PC-9 (cell line): Measurements from ENCODE around the gene FAM163A. TPM values are rescaled to one million over a fixed set of nuclear protein-coding genes. Genes with fewer than 3 reads are reported as not detected.

ENCODE experiments used
- BruUV-seq: library from RNA; stranded (reverse); fragments of 400-500 nt; replicated peaks from 2 replicates; lab custom pipeline; 2021; lab: Mats Ljungman, UMichigan
- CTCF ChIA-PET: fragments of 300-600 bp; sonication (Branson Sonifier 250); formaldehyde crosslinking; loops from one replicate; lab custom pipeline; 2022; ENCODE audit warnings: antibody characterized with exemption; lab: Charles Lee
- POLR2A ChIA-PET: fragments of 300-600 bp; sonication (Branson Sonifier 250); formaldehyde crosslinking; loops from one replicate; lab custom pipeline; 2022; ENCODE audit warnings: antibody characterized with exemption; ENCODE audit not compliant: unreplicated experiment; lab: Charles Lee
- DNase-seq, 2 experiments: peaks; one replicate each; pipeline versions ENCODE4 v3.0.0 to v3.0.0-alpha.2; 2015 to 2022; ENCODE audit warnings: mixed read lengths in 1 of 2
- H2AFZ ChIP-seq: fragments of 200-600 bp; sonication (generic); 2 replicates; pipeline ENCODE4 v1.8.1; 2017; ENCODE audit warnings: antibody characterized with exemption
- H3F3A ChIP-seq: fragments of 200-600 bp; sonication (generic); 2 replicates; pipeline ENCODE4 v1.8.1; 2017; ENCODE audit warnings: antibody characterized with exemption, mild to moderate bottlenecking, low read depth; ENCODE audit not compliant: insufficient read depth
- H3K27ac ChIP-seq: fragments of 200-600 bp; sonication (generic); 2 replicates; pipeline ENCODE4 v1.6.1; 2016; ENCODE audit warnings: mixed run types
- H3K27me3 ChIP-seq: fragments of 200-600 bp; sonication (generic); 2 replicates; pipeline ENCODE4 v1.6.1; 2016; ENCODE audit warnings: low read depth, mixed run types; ENCODE audit not compliant: insufficient read depth
- H3K36me3 ChIP-seq: fragments of 200-600 bp; sonication (generic); 2 replicates; pipeline ENCODE4 v1.6.1; 2016; ENCODE audit warnings: low read depth, mixed run types
- H3K4me1 ChIP-seq: fragments of 200-600 bp; sonication (generic); replicated peaks from 2 replicates; pipeline ENCODE4 v1.6.1; 2016; ENCODE audit warnings: mixed run types; ENCODE audit not compliant: insufficient read depth
- H3K4me2 ChIP-seq: fragments of 200-600 bp; sonication (generic); 2 replicates; pipeline ENCODE4 v1.6.1; 2017; ENCODE audit warnings: mixed run types
- H3K4me3 ChIP-seq: fragments of 200-600 bp; sonication (generic); 2 replicates; pipeline ENCODE4 v1.6.1; 2016; ENCODE audit warnings: mixed run types
- H3K79me2 ChIP-seq: fragments of 200-600 bp; sonication (generic); 2 replicates; pipeline ENCODE4 v1.6.1; 2017; ENCODE audit warnings: low read depth, mixed run types
- H3K9me2 ChIP-seq: fragments of 200-600 bp; sonication (generic); 2 replicates; pipeline ENCODE4 v1.8.1; 2017; ENCODE audit warnings: mild to moderate bottlenecking; ENCODE audit not compliant: insufficient read depth
- H3K9me3 ChIP-seq: fragments of 200-600 bp; sonication (generic); 2 replicates; pipeline ENCODE4 v1.8.1; 2016; ENCODE audit warnings: low read depth; ENCODE audit not compliant: insufficient read depth
- H4K20me1 ChIP-seq: fragments of 200-600 bp; sonication (generic); 2 replicates; pipeline ENCODE4 v1.8.1; 2017; ENCODE audit not compliant: insufficient read depth
- EZH2 ChIP-seq: fragments of 200-600 bp; sonication (generic); IDR thresholded peaks from 2 replicates; pipeline ENCODE4 v1.8.0; 2017; ENCODE audit warnings: antibody characterized with exemption, low read depth
- intact Hi-C: fragments of 100-400 bp; cut with micrococcal nuclease; formaldehyde crosslinking; loops from one replicate; pipeline ENCODE4 v1.10.0; 2022; ENCODE audit not compliant: unreplicated experiment
- total RNA-seq: library from RNA; stranded (reverse); gene quantifications from 2 replicates; pipeline ENCODE4 v1.2.3, GENCODE V29; 2021
- TF ChIP-seq, protein P1 (sequence below): fragments of 200-600 bp; sonication (generic); conservative IDR thresholded peaks from 2 replicates; pipeline ENCODE4 v1.6.1; 2017; ENCODE audit warnings: mixed run types, antibody characterized with exemption, mild to moderate bottlenecking, moderate library complexity

FAM163A gene
- total RNA-seq, 1 experiment from 2014 or later: not detected

DNA sequence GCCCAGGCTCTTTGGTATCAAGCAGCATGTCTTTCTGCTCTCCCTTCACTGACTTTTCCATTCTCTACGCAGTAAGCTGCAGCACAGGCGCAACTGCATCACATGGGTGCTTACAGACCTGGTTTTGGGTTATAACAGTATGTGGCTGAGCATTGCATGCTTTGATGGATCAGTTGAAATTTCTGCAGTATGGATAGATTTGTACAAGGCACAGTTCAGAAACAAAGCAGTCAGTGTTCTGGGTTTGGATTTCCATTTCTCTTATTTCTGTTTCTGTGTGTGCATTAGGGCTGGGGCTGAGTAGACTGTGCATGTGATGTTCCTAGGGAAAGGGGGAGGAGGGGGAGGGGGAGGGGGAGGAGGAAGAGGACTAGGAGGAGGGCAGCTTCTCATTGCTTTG lies 4.5 kb downstream of the FAM163A start:
- no peak overlapping the region for H3K4me3 ChIP-seq
- no peaks in the 10 kb centered on the region for H3K9me3 ChIP-seq
- BruUV-seq: no TSS peak
- no peak overlapping the region for H3K4me2 ChIP-seq
- H3F3A ChIP-seq: no peaks in the 10 kb centered on the region
- no peak for DNase-seq
- TF ChIP-seq, protein P1, sequence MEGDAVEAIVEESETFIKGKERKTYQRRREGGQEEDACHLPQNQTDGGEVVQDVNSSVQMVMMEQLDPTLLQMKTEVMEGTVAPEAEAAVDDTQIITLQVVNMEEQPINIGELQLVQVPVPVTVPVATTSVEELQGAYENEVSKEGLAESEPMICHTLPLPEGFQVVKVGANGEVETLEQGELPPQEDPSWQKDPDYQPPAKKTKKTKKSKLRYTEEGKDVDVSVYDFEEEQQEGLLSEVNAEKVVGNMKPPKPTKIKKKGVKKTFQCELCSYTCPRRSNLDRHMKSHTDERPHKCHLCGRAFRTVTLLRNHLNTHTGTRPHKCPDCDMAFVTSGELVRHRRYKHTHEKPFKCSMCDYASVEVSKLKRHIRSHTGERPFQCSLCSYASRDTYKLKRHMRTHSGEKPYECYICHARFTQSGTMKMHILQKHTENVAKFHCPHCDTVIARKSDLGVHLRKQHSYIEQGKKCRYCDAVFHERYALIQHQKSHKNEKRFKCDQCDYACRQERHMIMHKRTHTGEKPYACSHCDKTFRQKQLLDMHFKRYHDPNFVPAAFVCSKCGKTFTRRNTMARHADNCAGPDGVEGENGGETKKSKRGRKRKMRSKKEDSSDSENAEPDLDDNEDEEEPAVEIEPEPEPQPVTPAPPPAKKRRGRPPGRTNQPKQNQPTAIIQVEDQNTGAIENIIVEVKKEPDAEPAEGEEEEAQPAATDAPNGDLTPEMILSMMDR: no peak
- no peak for TF ChIP-seq EZH2
- H3K79me2 ChIP-seq: no peaks in the 10 kb centered on the region
- intact Hi-C loops: no loop called here
- no peak overlapping the region for H2AFZ ChIP-seq
- H3K27me3 ChIP-seq: 0 out of 2 replicates have a peak, but pooled peaks cover 15% of the 10 kb centered on the region
- H4K20me1 ChIP-seq: no peaks in the 10 kb centered on the region
- CTCF ChIA-PET: no interaction called here
- H3K9me2 ChIP-seq: no peaks in the 10 kb centered on the region
- H3K27ac ChIP-seq: no peak overlapping the region
- H3K36me3 ChIP-seq: no peaks in the 10 kb centered on the region
- H3K4me1 ChIP-seq: no peaks in the 10 kb centered on the region
- POLR2A ChIA-PET: no interaction called here

- Histone ChIP-seq H3K27ac (no peak overlapping the region), H3K4me2 (no peak overlapping the region), H3K36me3 (no peaks in the 10 kb centered on the region), H3K27me3 (0 out of 2 replicates have a peak, but pooled peaks cover 15% of the 10 kb centered on the region), H2AFZ (no peak overlapping the region), H3K4me1 (no peaks in the 10 kb centered on the region), H3K4me3 (no peak overlapping the region), H3K9me3 (no peaks in the 10 kb centered on the region), H4K20me1 (no peaks in the 10 kb centered on the region), H3F3A (no peaks in the 10 kb centered on the region), H3K79me2 (no peaks in the 10 kb centered on the region), H3K9me2 (no peaks in the 10 kb centered on the region)
- CTCF ChIA-PET: no interaction called here
- no TSS peak for BruUV-seq
- POLR2A ChIA-PET: no interaction called here
- no peak for TF ChIP-seq EZH2
- TF ChIP-seq, protein P1: no peak
- intact Hi-C loops: no loop called here
- no peak for DNase-seq
Measured at GRCh38 chr1:179748772-179749171, 5.7 kb downstream of the FAM163A start.

DNA sequence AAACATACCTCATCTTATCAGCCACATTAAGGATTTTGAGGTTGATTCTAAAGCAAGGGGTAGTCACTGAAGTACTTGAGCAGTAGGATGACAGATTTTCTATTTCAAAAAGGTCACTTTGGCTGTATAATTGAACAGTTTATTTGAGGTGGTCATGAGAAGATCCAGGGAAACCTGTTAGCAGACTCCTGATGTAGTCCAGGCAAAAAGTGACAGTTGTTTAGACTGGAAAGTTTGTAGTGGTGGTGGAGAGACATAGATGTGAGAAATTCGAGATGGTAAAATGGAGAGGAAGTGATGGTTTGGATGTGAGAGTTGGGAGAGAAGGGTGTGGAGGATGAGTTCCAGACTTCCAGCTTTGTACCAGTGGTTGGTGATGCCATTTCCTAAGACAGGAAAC lies 7.5 kb downstream of the FAM163A start:
- H3F3A ChIP-seq: no peaks in the 10 kb centered on the region
- intact Hi-C loops: no loop called here
- H3K4me2 ChIP-seq: no peak overlapping the region
- 0 out of 2 replicates have a peak, but pooled peaks cover 9% of the 10 kb centered on the region for H3K27me3 ChIP-seq
- no peak for DNase-seq
- no peaks in the 10 kb centered on the region for H4K20me1 ChIP-seq
- no TSS peak for BruUV-seq
- H3K4me1 ChIP-seq: no peaks in the 10 kb centered on the region
- H3K9me3 ChIP-seq: no peaks in the 10 kb centered on the region
- POLR2A ChIA-PET: no interaction called here
- H3K4me3 ChIP-seq: no peak overlapping the region
- no peak overlapping the region for H3K27ac ChIP-seq
- no peaks in the 10 kb centered on the region for H3K36me3 ChIP-seq
- H3K9me2 ChIP-seq: no peaks in the 10 kb centered on the region
- TF ChIP-seq, protein P1: no peak
- TF ChIP-seq EZH2: no peak
- CTCF ChIA-PET: no interaction called here
- H3K79me2 ChIP-seq: no peaks in the 10 kb centered on the region
- no peak overlapping the region for H2AFZ ChIP-seq
